ENCODE results near the gene MBTPS1. TPM values are rescaled to one million over a fixed set of nuclear protein-coding genes. Genes with fewer than 3 reads are reported as not detected.
A peak's percentile ranks its signal among the peaks of the same experiment; 100 is the strongest.

MBTPS1 gene
- 70.9 TPM for total RNA-seq
- long read RNA-seq, full-length matches to known transcripts, result 13 of 61 reads
- long read RNA-seq, partial matches to known transcripts, result 39 of 61 reads
- long read RNA-seq, other reads (novel, unspliced or antisense), result 9 of 61 reads

GRCh38 chr16:84116720-84117493, at the start of gene MBTPS1:
Gene MBTPS1, minus strand, starts transcription at chr16:84116942. Its CDS starts 15,159 bp downstream, at chr16:84101783.
- DNase-seq (ENCODE audit: low spot score), result peak; percentile 100

DNA sequence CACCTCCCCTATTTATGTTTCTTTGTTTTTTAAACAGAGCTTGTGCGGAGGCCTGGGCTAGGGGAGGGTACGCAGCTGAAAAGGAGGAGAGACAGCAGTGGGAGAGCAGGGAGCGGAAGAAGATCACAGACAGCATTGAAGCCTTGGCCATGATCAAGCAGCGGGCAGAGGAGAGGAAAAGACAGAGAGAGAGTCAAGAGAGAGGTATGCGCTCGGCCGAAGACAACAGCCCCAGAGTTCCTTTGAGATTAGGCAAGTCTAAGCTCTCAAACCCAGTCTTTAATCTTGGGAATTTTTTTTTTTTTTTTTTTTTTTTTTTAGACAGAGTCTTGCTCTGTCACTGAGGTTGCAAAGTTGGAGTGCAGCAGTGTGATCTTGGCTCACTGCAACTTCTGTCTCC, 49.0 kb upstream of the MBTPS1 start:
- DNase-seq (ENCODE audit: low spot score), result no peak

DNA sequence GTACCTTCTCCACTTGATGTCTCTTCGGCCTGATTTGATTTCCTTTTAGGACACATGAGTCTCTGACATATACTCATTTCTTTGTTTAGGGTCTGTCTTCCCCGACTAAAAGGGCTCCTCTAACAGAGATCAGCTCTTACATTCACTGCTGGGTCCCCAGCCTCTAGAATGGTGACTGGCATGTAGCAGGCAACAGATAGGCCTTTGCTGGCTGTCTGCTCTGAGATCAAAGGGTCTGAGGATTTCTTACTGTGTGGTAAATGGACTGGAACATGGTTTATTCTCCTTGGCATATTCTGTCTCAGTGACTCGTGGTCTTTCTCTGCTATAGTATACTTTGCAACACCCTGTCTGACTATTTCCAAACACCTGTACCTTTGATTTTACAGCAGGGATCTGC, 45.1 kb upstream of the MBTPS1 start:
- no peak for DNase-seq (ENCODE audit: low spot score)

GRCh38 chr16:84161037-84161436, 44.3 kb upstream of the MBTPS1 start:
- DNase-seq (ENCODE audit: low spot score), result no peak

DNA sequence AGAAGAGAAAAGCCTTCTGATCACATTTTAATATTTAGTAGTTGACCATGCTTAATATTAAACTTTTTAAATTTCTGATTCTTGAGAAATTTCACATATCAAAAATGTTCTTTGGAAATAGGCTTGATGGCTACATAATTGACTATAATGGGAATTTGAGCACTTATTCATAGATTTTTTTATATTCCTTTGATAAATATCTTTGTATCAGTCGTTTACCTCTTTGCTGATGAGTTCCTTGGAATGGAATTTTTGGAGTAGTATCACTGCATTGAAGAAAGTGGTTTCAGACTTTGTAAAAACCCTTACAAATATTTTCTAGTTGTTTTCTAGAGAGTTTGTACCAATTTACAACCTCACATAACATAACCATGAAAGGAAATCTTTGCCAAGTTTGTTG, 43.1 kb upstream of the MBTPS1 start:
- DNase-seq (ENCODE audit: low spot score), result no peak

GRCh38 chr16:84159007-84159406, 42.3 kb upstream of the MBTPS1 start:
- DNase-seq (ENCODE audit: low spot score), result no peak

DNA sequence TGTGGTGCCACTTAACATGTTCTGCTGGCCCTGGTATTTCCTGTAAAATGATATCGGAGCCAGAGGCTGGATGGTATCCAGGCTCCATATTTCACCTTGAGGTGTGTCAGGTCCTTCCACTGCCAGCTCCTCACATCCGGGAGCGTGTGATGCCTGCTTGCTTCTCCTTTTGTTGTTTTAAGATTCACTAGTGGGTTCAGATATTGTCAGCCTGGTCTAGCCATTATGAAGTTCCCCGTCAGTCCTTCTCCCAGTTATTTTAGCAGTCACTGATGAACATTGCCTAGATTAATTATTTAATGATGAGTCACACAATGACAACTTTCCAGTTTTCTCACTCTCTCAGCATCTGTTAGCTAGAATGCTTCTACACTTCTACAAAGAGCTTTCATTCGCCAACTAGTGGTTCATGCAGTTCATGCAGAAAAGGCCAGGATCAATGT, 39.6 kb upstream of the MBTPS1 start:
- DNase-seq (ENCODE audit: low spot score), result no peak

DNA sequence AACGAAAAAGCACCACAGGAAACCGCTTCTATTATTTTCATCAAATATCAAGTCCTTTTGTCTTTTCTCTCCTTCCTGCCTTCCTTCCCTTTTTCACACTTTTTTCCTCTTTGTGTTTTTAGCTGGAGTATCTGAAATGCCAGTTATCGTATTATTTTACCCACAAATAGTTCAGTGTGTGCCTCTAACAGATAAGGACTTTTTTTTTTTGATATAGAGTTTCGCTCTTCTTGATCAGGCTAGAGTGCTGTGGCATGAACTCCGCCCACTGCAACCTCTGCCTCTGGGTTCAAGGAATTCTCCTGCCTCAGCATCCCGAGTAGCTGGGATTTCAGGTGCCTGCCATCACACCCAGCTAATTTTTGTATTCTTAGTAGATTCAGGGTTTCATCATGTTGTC, 39.0 kb upstream of the MBTPS1 start:
- DNase-seq (ENCODE audit: low spot score), result no peak

- DNase-seq (ENCODE audit: low spot score), result no peak
These were observed 38.5 kb upstream of the MBTPS1 start for GRCh38 chr16:84155226-84155625.

DNA sequence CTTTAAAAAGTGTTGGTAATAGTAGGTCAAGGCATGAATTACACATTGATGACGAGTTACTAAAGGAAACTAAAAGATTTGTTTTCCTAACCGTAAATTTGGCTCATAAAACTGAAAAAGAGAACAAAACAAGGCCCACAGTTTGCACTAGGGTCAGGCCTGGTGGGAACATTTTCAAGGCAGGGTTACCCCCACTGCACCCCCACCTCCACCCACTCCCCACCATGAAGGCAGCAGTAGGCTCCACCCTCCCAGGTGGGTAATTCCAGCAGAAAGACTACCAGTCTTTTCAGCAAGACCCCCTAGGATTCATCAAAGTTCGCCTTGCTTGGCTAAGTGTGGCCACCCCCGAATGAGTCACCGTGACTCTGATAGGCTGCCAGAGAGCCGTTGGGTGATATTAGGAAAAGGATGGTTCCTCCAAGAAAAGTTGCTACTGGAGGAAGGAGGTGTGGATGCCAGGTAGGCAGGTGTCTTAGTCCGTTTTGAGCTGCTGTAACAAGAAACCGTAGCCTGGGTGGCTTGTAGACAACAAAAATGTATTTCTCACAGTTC, 37.0 kb upstream of the MBTPS1 start:
- DNase-seq (ENCODE audit: low spot score), result no peak

GRCh38 chr16:84150926-84151325, 34.2 kb upstream of the MBTPS1 start:
- no peak for DNase-seq (ENCODE audit: low spot score)

DNA sequence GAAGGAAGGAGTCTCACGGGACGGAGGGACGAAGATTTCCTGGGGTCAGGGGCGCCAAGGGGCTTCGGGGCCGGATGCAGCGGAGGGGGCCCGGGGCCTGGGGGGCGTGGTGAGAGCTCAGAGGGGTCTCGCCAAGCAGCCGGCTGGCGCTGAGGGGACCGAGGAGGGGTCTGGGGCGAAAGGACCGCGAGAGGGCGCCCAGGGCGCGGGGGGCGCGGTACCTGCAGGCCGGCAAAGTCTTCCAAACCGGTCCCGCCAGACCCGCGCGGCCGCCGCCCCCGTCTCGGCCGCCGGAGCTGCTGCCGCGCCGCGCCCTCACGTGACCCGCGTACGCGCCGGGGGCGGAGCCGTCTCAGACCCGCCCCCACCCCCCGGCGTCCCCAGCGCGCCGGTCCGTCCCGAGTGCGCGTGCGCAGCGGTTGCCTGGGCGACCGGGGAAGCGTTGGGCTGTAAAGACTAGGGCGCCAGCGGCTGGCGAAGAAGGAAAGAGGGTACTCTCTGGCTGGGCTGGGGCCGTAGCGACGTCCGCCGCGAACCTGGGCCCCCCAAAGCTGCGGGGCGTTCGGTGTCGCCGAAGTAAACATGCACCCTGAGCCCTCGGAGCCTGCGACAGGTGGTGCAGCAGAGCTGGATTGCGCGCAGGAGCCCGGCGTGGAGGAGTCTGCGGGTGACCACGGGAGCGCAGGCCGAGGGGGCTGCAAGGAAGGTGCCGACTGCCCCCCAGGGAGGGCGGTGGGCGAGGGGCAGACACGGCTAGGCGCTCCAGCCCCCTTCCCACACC, 28.3 kb upstream of the MBTPS1 start, which contains the start of the genes DNAAF1 and HSDL1:
Gene DNAAF1, plus strand, starts transcription at position 450 of the 781 bp plus-strand sequence. Its CDS starts 133 bp downstream, at position 583.
Gene HSDL1, minus strand, starts transcription at position 319 of the 781 bp plus-strand sequence. CDS start 13,856 bp downstream, outside the sequence.
- peak; percentile 98 for DNase-seq (ENCODE audit: low spot score)

GRCh38 chr16:84144209-84144858, 27.6 kb upstream of the MBTPS1 start:
- no peak for DNase-seq (ENCODE audit: low spot score)

DNA sequence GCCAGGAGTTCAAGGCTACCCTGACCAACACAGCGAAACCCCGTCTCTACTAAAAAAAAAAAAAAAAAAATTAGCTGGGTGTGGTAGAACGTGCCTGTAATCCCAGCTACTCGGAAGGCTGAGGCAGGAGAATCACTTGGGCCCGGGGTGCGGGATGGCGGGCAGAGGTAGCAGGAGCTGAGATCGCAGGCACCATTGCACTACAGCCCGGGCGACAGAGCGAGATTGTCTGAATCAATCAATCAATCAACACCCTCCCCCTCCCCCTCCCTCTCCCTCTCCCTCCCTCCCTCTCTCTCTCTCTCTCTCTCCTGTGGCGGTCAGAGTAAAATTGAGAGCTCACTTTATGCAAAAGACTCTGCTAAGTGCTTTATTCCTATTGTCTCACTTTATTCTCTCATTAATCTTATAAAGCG, 27.1 kb upstream of the MBTPS1 start:
- DNase-seq (ENCODE audit: low spot score), result no peak

GRCh38 chr16:84143081-84143480, 26.3 kb upstream of the MBTPS1 start:
- no peak for DNase-seq (ENCODE audit: low spot score)

- no peak for DNase-seq (ENCODE audit: low spot score)
These were observed 24.5 kb upstream of the MBTPS1 start for GRCh38 chr16:84141143-84141670.

GRCh38 chr16:84139628-84140258, 23.0 kb upstream of the MBTPS1 start:
- DNase-seq (ENCODE audit: low spot score), result no peak

DNA sequence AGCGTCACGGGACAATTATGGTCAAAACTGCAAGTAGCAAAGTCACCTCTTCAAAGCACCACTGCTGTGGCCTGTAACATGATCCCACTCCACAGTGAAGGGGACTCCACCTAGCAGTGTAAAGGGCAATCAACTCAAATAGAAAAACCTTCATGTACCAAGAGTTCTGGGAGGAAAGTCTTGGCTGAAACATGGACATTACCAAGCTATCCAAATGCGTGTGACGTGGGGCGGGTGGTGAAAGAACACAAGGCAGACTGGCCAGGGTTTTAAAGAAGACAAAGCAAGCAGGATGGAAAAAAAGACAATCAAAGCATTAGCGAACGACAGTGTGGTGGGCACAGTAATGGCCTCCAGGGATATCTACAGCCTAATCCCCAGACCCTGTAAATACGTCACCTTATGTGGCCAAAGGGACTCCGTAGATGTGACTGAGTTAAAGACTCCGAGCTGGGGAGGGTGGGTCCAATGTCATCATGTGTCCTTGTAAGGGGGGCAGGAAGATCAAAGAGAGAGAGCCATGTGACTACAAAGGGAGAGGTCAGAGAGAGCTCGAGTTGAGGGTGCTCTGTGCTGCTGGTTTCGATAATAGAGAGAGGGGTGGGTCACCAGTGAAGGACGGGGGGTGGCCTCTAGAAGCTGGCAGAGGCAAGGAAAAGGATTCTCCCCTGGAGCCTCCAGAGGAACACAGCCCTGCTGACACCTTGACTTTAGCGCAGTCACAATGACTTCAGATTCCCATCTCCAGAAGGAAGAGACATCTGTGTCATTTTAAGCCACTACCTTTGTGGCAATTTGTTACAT, 22.3 kb upstream of the MBTPS1 start:
- no peak for DNase-seq (ENCODE audit: low spot score)

- no peak for DNase-seq (ENCODE audit: low spot score)
These were observed 21.7 kb upstream of the MBTPS1 start for GRCh38 chr16:84138500-84138823.

Measured in mesenteric fat pad (tissue), 1 donor.